NCI-H1930 (cell line): ENCODE measurements around the gene EXD3.
"Not testable (repeated sequence)": the region's sequence is repeated elsewhere in the genome, so short reads cannot be mapped to it uniquely, and the experiment has no call there.

Source experiments
- DNase-seq, 2 experiments: peaks; one replicate each; lab custom pipeline; 2025; lab: John Stamatoyannopoulos, UW

The EXD3 gene

DNA sequence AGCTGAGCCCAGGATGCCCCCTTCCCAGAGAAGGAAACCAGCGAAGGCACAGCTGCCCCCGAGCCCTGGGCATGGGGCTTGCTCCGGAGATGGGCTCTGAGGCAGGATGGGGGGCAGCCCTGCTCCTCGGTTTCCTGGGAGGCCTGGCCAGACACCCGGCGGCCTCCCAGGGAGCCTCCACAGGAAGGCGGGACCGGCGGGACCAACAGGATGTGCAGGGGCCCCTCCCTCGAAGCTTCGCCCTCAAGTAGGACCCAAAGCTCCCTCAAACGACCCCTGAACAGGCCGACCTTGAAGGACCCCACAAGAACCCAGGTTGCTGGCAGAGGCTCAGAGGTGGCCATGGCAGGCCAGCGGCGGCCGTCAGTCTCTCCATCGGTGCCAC lies 11.7 kb downstream of the EXD3 start:
- DNase-seq, result no peak

DNA sequence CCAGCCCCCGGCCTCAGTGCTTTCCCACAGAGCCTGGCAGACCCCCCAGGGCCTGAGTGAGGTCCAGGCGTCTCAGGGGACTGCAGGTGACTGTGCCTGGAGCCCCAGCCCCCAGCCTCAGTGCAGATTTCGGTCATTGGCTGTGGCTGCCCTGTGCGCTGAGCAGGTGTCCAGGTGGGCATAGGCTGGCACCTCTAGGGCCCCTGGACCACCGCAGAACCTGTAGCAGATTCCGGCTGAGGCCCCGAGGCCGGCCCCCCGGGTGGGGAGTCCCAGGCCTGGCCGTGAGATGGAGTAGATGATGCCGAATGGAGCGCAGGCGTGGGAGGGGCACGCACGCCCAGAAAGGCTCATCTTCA lies 12.1 kb downstream of the EXD3 start:
- no peak for DNase-seq

DNA sequence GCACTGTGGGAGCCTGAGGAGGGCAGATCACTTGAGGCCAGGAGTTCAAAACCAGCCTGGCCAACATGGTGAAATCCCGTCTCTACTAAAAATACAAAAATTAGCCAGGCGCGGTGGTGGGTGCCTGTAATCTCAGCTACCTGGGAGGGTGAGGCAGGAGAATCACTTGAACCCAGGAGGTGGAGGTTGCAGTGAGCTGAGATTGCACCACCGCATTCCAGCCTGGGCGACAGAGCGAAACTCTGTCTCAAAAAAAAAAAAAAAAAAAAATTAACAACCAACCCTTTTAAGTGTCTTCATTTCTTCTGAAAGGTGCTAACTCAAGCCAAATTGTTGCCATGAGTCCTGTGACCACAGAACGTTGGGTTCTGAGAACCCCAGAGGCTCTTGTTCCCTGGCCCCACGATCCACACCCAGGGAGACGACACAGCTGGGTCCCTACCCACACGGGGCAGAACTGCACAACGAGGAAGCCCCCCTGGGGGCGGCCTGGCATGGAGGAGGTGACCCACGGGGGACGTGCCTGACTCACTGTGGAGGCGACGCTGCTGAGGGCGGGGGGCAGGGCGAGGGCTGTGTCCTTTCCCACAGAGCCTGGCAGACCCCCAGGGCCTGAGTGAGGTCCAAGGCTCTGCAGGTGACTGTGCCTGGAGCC lies 12.6 kb downstream of the EXD3 start:
- DNase-seq, result not testable (repeated sequence)

DNA sequence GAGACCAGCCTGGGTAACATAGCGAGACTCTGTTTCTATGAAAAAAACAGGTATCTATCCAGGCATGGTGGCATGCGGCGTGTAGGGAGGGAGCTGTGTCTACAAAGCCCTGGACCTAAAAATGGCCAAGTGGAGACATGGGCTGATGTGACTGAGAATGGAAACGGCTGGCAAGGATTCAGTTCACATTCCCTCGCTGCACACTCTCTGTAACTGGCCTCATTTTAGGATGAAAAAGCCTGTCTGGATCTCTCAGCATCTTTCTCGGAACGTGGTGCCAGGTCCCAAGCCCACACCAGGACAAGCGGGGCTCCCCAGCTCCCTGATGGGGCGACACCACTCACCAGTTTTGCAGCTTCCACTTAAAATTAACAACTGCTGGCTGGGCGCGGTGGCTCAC lies 13.4 kb downstream of the EXD3 start:
- DNase-seq, result no peak

DNA sequence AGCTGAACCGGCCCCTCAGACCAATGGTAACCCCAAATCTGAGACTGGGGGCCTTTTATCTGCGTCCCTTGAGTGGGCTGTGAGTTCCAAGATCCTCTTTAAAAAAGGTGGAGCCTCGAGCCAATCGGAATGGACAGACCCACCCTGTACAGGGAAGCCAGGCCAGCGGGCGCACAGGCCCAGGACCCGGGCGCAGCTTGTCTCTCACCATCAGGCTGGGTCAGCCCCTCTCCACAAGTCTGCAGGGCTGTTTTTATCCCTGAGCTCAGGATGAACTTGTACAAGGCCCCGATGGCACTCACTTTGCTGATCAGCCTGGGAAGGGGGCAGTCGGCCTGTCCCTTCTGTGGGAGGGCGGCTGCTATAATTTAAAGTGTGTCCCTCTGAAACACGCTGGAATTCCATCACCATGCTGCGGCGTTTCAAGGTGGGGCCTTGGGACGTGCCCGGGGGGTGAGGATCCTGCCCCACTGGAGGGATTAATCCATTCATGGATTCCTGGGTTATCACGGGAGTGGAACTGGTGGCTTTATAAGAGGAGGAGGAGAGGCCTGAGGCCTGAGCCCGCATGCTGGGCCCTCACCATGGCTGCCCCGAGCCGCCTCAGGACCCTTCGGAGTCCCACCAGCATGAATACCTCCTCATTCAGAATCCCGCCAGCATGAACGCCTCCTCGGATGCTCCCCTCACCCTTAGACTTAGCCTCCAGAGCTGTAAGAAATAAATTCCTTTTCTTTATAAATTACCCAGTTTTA lies 14.1 kb downstream of the EXD3 start:
- DNase-seq, result no peak

DNA sequence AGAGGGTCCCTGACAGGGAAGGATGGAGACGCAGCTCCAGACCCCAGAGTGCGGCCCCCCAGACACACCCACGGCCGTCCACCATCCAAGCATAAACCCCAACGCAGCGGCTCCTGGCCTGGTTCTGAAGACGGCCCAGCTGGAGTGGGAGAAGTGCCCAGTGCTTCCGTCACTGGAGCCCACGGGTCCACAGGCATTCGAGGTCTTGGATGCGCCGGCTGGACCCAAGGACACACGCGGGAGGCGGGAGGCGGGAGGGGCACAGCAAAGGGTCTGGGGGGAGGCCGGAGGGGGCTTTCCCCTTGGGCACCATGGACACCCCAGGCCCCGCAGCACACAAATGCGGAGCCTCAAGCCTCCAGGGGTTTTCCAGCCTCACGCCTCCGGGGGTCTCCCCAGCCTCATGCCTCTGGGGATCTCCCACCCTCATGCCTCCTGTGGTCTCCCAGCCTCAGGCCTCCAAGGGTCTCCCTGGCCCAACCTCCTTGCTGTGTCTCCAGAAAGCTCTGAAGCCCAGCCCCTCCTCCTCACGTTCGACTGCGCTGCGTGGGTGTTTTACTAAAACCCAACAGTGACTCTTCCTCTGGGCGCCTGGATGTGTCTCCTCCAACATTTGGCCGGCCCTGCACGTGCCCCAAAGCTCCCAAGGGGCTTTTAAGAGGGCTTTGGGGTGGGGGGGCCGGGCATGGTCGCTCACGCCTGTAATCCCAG lies 15.2 kb downstream of the EXD3 start:
- no peak for DNase-seq

DNA sequence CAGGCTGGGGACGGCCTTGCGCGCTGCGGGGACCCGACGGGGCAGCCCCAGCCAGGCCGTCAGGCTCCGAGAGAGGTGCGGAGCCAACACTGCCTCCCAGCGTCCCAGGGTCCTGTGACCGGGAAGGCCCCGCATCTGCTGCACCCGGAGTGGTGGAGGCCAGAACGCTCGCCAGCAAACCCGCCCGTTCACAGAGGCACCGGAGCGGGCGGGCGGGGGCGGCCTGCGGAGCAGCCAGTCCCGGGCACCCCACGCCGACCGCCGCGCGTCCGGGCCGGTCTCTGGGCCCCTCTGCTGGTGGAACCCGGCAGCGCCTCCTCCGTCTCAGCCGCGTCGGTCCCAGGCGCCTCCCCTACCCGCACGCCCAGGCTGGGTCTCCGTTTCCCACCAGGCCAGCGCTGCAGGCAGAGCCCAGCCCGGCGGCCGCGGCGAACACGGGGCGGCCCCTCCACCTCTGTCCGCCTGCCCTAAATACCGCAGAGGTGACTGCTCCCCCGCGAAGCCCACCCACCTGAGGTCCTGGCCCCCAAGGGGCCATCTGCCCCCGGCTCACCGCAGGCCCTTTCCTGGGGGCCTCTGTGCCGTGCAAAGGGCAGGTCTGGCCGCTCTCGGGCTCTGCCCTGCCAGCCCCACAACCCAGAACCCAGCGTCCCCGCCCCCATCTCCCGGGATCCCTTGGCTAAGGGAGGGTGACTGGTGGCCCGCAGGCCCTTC lies 15.9 kb downstream of the EXD3 start:
- peak; percentile 30 to 47 for DNase-seq

DNA sequence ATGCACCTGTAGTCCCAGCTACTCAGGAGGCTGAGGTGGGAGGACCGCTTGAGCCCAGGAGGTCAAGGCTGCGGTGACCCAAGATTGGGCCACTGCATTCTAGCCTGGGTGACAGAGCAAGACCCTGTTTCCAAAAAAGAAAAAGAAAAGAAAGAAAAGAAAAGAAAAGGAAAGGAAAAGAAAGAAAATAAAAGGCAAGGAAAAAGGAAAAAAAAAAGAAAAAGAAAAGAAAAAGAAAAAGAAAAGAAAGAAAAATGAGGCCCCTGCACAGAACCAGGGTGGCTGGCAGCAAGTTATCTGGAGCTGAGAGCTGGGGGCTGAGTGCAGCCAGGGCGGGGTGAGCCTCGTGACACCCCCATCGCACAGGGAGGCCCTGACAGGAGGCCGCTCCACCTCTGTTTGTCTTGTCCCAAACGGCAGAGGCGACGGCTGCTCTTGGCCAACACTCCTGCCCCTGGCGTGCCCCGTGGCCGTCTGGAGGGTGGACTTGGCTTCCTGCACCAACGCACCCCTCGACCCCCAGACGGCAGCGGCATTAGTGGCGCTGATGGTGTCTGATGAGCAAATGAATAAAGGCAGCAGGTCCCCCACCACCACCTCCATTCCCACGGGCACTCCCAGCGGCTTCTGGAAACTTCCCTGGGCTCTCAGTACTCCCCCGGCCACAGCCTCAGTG lies 16.7 kb downstream of the EXD3 start:
- no peak for DNase-seq

DNA sequence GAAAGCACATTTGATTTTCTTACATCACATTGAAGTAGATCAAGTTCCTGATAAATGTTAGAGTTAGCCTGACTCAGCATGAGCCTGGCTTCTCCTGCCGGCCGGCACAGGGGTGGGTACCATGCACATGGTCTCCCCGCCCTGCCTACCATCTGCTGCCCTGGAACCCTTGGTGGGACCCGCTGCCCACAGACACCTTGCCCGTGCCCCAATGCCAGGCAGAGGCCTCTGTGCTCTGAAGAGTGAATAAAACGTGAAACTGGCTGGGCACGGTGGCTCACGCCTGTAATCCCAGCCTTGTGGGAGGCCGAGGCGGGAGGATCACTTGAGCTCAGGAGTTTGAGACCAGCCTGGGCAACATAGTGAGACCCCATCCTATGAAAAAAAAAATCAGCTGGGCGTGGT lies 17.3 kb downstream of the EXD3 start:
- no peak for DNase-seq

DNA sequence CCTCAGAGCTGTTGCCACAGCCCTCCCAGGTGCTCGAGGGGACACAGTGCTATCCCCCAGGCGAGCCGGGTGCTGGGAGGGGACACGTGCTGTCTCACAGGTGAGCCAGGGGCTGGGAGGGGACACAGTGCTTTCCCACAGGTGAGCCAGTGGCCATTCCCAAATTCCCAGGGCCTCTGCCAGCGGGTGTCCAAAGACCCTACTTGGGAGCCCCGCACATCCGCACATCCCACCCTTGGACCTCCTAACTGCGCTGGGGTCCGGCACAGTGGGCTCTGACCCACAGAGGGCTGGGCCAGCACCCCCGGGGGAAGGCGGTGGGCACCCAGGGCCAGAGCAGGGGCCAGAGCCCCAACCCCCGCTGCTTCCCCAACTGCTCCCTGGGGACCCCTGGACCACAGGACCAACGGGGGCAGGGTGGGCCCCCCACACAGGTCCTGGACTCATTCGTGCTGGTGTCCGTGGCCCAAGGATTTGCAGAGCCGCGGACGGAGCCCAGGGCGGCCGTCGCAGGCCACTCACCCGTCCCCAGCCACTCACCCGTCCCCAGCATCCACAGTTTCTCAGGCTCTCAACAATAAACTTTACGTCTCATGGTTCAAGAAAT lies 17.9 kb downstream of the EXD3 start:
- no peak for DNase-seq

DNA sequence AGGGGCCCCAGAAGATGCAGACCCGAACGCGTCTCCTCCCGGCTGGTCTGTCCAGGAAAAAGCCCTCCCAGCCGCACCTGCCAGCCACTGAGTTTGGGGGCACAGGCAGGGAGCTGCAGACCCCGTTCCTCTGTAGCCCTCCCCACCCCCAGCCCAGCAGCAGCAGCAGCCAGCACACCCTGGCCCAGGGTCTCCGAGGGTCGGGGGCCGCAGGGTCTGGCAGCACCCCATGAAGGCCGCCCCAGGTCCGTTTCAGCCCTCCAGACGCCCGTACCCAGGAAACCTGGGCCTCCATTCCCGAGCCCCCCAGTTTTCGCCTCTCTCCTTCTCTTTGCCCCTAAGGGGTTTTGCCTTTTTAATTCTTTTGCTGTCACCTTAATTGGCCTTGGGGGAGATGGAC lies 19.7 kb downstream of the EXD3 start:
- DNase-seq, result no peak

DNA sequence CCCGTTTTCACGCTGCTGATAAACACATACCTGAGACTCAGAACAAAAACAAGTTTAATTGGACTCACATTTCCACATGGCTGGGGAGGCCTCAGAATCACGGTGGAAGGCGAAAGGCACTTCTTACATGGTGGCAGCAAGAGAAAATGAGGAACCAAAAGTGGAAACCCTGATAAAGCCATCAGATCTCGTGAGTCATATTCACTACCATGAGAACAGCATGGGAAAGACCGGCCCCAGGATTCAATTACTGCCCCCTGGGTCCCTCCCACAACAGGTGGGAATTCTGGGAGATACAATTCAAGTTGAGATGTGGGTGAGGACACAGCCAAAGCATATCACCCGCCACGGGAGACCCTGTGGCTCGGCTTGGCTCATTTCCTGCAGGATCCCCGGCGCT lies 20.2 kb downstream of the EXD3 start:
- no peak for DNase-seq

DNA sequence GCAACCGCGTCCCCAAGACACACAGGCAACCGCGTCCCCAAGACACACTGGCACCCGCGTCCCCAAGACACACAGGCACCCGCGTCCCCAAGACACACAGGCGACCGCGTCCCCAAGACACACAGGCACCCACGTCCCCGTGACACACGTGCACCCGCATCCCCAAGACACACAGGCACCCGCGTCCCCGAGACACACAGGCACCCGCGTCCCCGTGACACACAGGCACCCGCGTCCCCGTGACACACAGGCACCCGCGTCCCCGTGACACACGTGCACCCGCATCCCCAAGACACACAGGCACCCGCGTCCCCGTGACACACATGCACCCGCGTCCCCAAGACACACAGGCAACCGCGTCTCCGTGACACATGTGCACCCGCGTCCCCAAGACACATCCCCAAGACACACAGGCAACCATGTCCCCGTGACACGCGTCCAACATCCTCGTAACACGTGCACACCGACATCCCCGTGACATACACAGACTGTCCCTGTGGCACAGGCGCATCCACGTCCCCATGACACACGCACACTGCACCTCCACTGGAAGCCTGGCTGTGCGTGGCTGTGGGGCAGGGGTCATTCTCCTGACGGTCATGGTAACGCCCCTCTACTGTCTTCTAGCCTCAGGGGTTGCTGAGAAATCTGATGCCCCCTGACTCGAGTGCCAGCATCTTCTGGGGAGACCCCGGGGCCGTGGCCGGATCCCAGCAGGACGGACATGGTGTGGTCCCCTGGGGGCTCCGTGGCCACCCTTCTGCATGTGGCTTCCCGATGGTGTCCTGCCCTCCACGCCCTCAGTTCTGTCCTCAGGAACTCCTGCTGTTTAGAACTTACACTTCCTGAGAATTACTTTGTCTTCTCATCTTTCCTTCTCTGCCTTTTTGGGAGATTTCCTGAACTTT lies 24.1 kb downstream of the EXD3 start:
- DNase-seq, result no peak

DNA sequence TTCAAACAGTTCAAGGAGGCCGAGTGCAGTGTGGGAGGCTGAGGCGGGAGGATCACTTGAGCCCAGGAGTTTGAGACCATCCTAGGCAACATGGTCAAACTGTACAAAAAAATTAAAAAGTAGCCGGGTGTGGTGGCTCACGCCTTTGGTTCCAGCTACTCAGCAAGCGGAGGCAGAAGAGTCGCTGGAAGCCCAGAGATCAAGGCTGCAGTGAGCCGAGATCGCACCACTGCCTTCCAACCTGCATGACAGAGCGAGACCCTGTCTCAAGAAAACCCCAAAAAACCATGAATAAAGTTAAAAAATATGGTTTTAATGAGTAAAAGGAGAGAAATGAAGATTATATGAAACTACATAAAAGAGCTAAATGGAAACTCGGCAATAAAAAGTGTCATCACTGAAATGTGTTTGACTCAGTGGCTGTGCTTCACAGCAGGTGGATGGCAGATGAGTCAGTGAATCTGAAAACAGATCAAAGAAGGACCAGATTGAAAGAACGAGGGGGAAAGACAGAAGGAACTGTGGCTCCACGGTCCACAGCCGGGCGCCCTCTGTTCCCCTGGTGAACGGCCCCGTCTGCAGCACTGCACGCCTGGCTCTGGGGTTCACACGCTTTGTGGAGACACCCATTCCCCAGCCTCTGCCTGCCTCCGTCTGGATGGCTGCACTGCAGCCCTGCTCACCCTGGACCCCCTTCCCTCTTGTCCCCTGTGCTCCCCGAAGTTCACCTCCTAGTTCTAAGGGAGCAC lies 25.1 kb downstream of the EXD3 start:
- DNase-seq, result no peak

DNA sequence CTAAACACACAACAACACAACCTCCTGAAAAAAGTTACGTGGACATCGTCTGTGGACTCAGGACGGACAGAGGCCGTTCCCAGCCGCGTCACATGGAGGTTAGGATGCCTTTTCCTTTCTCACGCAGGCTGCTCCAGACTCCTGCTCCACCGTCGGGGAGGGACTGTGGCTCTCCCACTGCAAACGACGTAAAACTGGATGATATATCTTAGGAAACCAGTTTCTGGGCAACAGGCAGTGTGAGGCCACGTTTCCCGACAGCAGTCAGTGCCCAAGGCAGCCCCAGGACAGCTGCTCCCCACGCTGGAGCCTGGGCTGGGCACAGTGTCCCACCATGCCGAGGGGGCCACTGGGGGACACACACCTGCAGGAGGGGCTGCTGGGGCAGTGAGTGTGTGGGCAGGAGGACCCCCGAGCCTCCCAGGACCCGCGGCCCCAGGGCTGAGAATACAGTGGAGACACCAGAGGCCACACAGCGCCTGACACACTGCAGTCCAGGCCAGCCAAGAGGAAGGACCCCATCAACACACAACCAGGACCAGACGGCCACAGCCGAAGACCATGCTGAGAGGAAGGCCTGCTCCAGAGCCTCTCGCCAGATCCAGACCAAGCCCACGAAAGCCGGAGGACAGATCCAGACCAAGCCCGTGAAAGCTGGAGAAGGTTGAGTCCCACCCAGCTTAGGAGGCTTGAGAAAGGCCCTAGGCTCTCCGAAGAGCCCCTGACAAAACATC lies 26.2 kb downstream of the EXD3 start:
- DNase-seq, result no peak

DNA sequence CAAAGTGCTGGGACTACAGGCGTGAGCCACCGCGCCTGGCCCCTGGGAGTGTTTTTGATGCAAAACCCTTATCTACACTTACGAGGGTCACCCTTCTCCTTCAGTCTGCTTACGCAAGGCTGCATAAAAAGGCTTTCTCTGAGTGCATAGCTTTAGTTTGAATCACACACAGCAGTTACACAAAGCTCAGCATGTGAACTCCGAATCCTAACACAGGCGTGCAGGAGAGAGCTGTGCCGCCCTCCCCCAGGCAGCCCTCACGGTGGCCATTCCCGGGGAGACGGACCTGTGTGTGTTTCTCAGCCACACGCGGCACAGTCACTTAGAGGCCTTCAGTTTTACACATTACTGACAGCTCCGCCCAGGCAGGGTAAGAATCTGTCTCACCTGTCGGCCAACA lies 26.7 kb downstream of the EXD3 start:
- DNase-seq, result no peak

DNA sequence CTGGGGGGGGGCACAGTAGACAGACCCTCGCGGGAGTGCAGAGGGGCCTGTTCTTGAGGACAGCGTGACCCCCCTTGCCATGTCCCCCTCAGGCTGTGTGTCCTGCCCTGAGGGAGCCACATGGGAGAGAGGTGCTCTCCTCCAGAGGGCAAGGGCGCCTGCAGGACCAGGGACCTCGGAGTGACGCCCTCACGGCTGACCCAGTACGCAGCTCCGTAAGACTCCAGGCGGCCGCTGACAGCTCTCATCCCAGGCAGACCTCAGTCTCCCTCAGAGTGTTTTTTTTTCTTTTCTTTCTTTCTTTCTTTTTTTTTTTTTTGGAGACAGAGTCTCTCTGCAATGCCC lies 27.3 kb downstream of the EXD3 start:
- DNase-seq, result no peak

DNA sequence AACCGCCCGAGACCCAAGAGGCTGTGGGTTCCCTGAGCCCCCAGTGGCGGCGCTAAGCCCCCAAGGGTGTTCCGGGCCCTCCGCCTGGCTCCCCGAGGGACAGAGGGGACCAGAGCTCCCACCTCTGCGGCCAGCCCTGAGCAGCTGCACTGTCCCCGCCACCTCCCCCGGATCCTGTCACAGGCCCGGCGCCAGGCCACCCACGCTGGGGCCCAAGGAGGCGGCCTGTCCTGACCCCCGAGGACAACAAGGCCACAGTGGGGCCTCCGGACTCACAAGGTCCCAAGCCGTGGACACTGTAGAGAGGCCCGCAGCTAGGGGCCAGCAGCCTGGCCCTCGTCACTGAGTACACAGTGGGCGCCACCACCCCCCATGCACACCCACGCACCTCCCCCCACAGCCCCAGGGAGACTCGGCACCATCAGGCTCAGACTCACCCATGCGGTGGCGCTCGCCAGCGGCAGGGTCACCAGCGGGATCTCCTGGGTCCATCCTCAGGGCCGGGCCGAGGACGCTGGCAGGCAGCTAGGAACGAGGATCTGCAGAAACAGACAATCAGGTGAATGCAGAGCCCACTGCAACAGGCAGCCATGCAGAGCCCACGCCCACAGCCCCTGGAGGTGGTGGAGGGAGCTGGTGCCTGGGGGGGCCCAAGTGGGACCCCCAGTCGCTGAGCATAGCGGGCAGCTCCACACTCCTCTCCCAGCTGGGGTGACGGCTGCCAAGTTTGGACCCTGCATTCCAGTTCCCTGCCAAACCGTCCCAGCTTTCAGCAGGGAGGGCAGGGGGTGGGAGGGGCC lies 27.9 kb downstream of the EXD3 start:
- DNase-seq, result no peak
